OCI-LY3 (cell line): ENCODE data around the gene FCER2.

Experiments used
- CTCF ChIP-seq: fragments of 200-600, 300-600 bp; sonication (generic); IDR thresholded peaks from 2 replicates; pipeline ENCODE4 v1.5.1; 2014; ENCODE audit warnings: antibody characterized with exemption, low read length, low read depth
- EZH2phosphoT487 ChIP-seq: fragments of 200-600 bp; shearing (Covaris generic); IDR thresholded peaks from 2 replicates; pipeline ENCODE4 v1.6.1; 2018; ENCODE audit warnings: antibody characterized with exemption, mixed run types, low read depth

GRCh38 chr19:7703332-7703731 lies 1.4 kb upstream of the FCER2 start:
- no peak for TF ChIP-seq CTCF
- TF ChIP-seq EZH2phosphoT487, result no peak
